K562 (cell line): ENCODE measurements around the gene CELF4. TPM values are rescaled to one million over a fixed set of nuclear protein-coding genes. Genes with fewer than 3 reads are reported as not detected.

Experiments
- ATAC-seq: fragments of 200-7000 bp; cut with Tn5 transposase; 3 replicates; pipeline ENCODE4 v1.9.1; 2020; ENCODE audit warnings: moderate library complexity
- BruUV-seq: library from RNA; stranded (reverse); fragments of 400-500 nt; replicated peaks from 2 replicates; lab custom pipeline; 2021; lab: Mats Ljungman, UMichigan
- CTCF ChIA-PET: fragments of 300-600 bp; formaldehyde crosslinking; extraction: SDS; loops from one replicate; lab custom pipeline; 2021; ENCODE audit warnings: low intra/inter-chr PET ratio; lab: Yijun Ruan, JAX
- POLR2A ChIA-PET: fragments of 300-600, 350-650 bp; sonication (Branson Sonifier 250); formaldehyde crosslinking; extraction: SDS; loops from one replicate; lab custom pipeline; 2021; ENCODE audit warnings: antibody characterized with exemption, inconsistent platforms; lab: Yijun Ruan, JAX
- DNase-seq, 4 experiments: peaks; one replicate each; pipeline versions ENCODE4 v3.0.0 to v3.0.0-alpha.2; 2011 to 2018; ENCODE audit warnings: low spot score in 3 of 4, mixed read lengths in 3 of 4; ENCODE audit errors: extremely low read depth in 1 of 4
- FAIRE-seq: peaks from 2 replicates; lab custom pipeline; 2011; peaks lifted over from hg19 to GRCh38; lab: Jason Lieb, UNC
- H2AFZ ChIP-seq: 2 replicates; pipeline ENCODE4 v1.6.0; 2011; ENCODE audit warnings: low read depth, low read length, control low read depth, inconsistent platforms
- H3K27ac ChIP-seq: fragments of 200-600 bp; 3 replicates; pipeline ENCODE4 v1.8.0; 2011; ENCODE audit warnings: low read depth, mild to moderate bottlenecking, control low read depth, inconsistent platforms, low read length, moderate library complexity, mixed read lengths; ENCODE audit errors: extremely low read depth
- H3K27me3 ChIP-seq, 2 experiments: fragments of 300-600 bp in 1 of 2; 2 replicates in 1 of 2; 3 replicates in 1 of 2; pipeline versions ENCODE4 v1.6.0 to v1.8.0; 2011; ENCODE audit warnings: inconsistent platforms in 2 of 2, low read length in 2 of 2, mild to moderate bottlenecking in 1 of 2, mixed read lengths in 1 of 2, moderate library complexity in 1 of 2; ENCODE audit not compliant: control insufficient read depth in 2 of 2, insufficient read depth in 2 of 2
- H3K36me3 ChIP-seq: fragments of 300-600 bp; 3 replicates; pipeline ENCODE4 v1.8.0; 2011; ENCODE audit warnings: mild to moderate bottlenecking, low read length, inconsistent platforms; ENCODE audit not compliant: control insufficient read depth, insufficient read depth
- H3K4me1 ChIP-seq, 2 experiments: fragments of 200-600 bp in 1 of 2; replicated peaks in 1 of 2; 2 replicates in 1 of 2; 3 replicates in 1 of 2; pipeline versions ENCODE4 v1.5.1 to v1.8.0; 2011; ENCODE audit warnings: inconsistent platforms in 2 of 2, low read length in 2 of 2, mild to moderate bottlenecking in 1 of 2, mixed read lengths in 1 of 2, moderate library complexity in 1 of 2; ENCODE audit not compliant: control insufficient read depth in 2 of 2, insufficient read depth in 2 of 2
- H3K4me2 ChIP-seq: 2 replicates; pipeline ENCODE4 v1.6.1; 2011; ENCODE audit warnings: low read length, control low read depth, inconsistent platforms, mixed read lengths; ENCODE audit not compliant: insufficient read depth
- H3K4me3 ChIP-seq: fragments of 200-600 bp; sonication (generic), shearing (Covaris generic); 2 replicates; pipeline ENCODE4 v1.5.1; 2016; ENCODE audit warnings: control low read depth, inconsistent platforms
- H3K79me2 ChIP-seq: fragments of 200-600 bp; 3 replicates; pipeline ENCODE4 v1.8.0; 2011; ENCODE audit warnings: low read length, inconsistent platforms; ENCODE audit not compliant: control insufficient read depth, insufficient read depth
- H3K9ac ChIP-seq, 2 experiments: 2 replicates each; pipeline versions ENCODE4 v1.6.0 to v1.6.1; 2011; ENCODE audit warnings: low read depth in 2 of 2, low read length in 2 of 2, control low read depth in 1 of 2, inconsistent platforms in 1 of 2, mild to moderate bottlenecking in 1 of 2, mixed read lengths in 1 of 2; ENCODE audit not compliant: insufficient read depth in 1 of 2
- H3K9me1 ChIP-seq: one replicate; pipeline ENCODE4 v1.6.0; 2011; ENCODE audit warnings: inconsistent platforms, mild to moderate bottlenecking, low read length, moderate library complexity; ENCODE audit not compliant: control insufficient read depth, insufficient read depth
- H3K9me3 ChIP-seq: replicated peaks from 2 replicates; pipeline ENCODE4 v1.5.1; 2011; ENCODE audit warnings: low read depth, low read length, inconsistent platforms; ENCODE audit not compliant: control insufficient read depth, insufficient read depth
- H4K20me1 ChIP-seq: replicated peaks from 2 replicates; pipeline ENCODE4 v1.6.1; 2011; ENCODE audit warnings: low read length, inconsistent platforms, mixed read lengths; ENCODE audit not compliant: control insufficient read depth, insufficient read depth
- ASH1L ChIP-seq: fragments of 450-650 bp; IDR thresholded peaks from 2 replicates; pipeline ENCODE4 v1.6.1; 2018; ENCODE audit warnings: borderline replicate concordance, mild to moderate bottlenecking, low read depth; ENCODE audit not compliant: partially characterized antibody
- BACH1 ChIP-seq: fragments of 200-800 bp; sonication (Bioruptor generic); IDR thresholded peaks from 2 replicates; pipeline ENCODE4 v1.6.1; 2016; ENCODE audit warnings: missing genetic modification characterization, missing compliant biosample characterization
- GATAD2A ChIP-seq: fragments of 450-650 bp; IDR thresholded peaks from 2 replicates; pipeline ENCODE4 v1.6.1; 2017
- TEAD1 ChIP-seq, 2 experiments: fragments of 450-650 bp in 1 of 2; sonication (generic) in 1 of 2; formaldehyde crosslinking; IDR thresholded peaks; 2 replicates each; pipeline versions ENCODE4 v1.4.0 to v1.8.0; 2020 to 2022; ENCODE audit warnings: mild to moderate bottlenecking in 2 of 2, missing genetic modification reagents in 1 of 2
- TRIM24 ChIP-seq, 2 experiments: fragments of 450-650 bp; IDR thresholded peaks; 2 replicates each; pipeline ENCODE4 v1.6.1; 2016
- ZNF133 ChIP-seq: fragments of 250-450 bp; sonication (Bioruptor Pico); IDR thresholded peaks from 2 replicates; pipeline ENCODE4 v1.4.0; 2020; ENCODE audit warnings: mild to moderate bottlenecking
- ZNF561 ChIP-seq: fragments of 450-650 bp; formaldehyde crosslinking; conservative IDR thresholded peaks from 2 replicates; pipeline ENCODE4 v1.4.0; 2020; ENCODE audit warnings: mild to moderate bottlenecking, moderate library complexity
- ZNF76 ChIP-seq: fragments of 250-450 bp; sonication (Bioruptor Pico); IDR thresholded peaks from 2 replicates; pipeline ENCODE4 v1.4.0; 2020; ENCODE audit warnings: mild to moderate bottlenecking, moderate library complexity, borderline replicate concordance
- WGBS: fragments of 100-300 bp; shearing (Covaris generic); methylation state at CpG from one replicate; pipeline ENCODE4 v1.1.6; 2016; ENCODE audit warnings: low coverage, mixed read lengths; ENCODE audit not compliant: insufficient coverage; ENCODE audit errors: missing lambda C conversion rate; 5-methylcytosine and 5-hydroxymethylcytosine counted together
- in situ Hi-C: fragments of 300-500 bp; cut with MboI; formaldehyde crosslinking; loops from 4 replicates; pipeline ENCODE4 v1.15.0; 2018; ENCODE audit warnings: inconsistent platforms, mixed read lengths
- intact Hi-C: fragments of 100-400 bp; cut with micrococcal nuclease; formaldehyde crosslinking; loops from 2 replicates; pipeline ENCODE4 v1.14.2; 2022
- polyA plus RNA-seq, 8 experiments: library from polyadenylated mRNA; depleted of rRNA in 4 of 8; stranded (reverse) in 5 of 8; unstranded in 3 of 8; fragments of >200 nt; fragmentation: Nextera tagmentation in 2 of 8; fragmentation: Illumina TruSeq in 1 of 8; extraction: Ambion mirVana in 2 of 8; extraction: Trizol in 1 of 8; gene quantifications; 2 replicates each; pipeline versions ENCODE4 v1.2.1 to v1.2.3, GENCODE V29; 2011 to 2014; ENCODE audit warnings: inconsistent platforms in 1 of 8, missing spikeins in 1 of 8
- total RNA-seq, 7 experiments: library from RNA; depleted of rRNA in 6 of 7; stranded (reverse); fragments of >200 nt in 6 of 7; fragmentation: Illumina TruSeq in 2 of 7; extraction: Trizol in 2 of 7; gene quantifications; 2 replicates each; pipeline versions ENCODE4 v1.2.1 to v1.2.3, GENCODE V29; 2011 to 2021; ENCODE audit warnings: low replicate concordance in 1 of 7
- TF ChIP-seq, protein P1 (sequence below): fragments of 450-650 bp; IDR thresholded peaks from 2 replicates; pipeline ENCODE4 v1.6.1; 2018; ENCODE audit warnings: mild to moderate bottlenecking, low read depth; ENCODE audit not compliant: partially characterized antibody
- TF ChIP-seq, protein P2 (sequence below): sonication (generic); formaldehyde crosslinking; IDR thresholded peaks from 2 replicates; pipeline ENCODE4 v1.8.1; 2023; ENCODE audit warnings: mild to moderate bottlenecking, missing genetic modification reagents
- TF ChIP-seq, protein P3 (sequence below): fragments of 200-800 bp; sonication (Bioruptor generic); IDR thresholded peaks from 2 replicates; pipeline ENCODE4 v1.6.1; 2016; ENCODE audit warnings: missing genetic modification characterization, missing compliant biosample characterization

Gene CELF4
- total and polyA plus RNA-seq, 9 of the 15 experiments (the other 6 are each of a cell fraction or from before 2014, with no cell fraction given): 0.04 to 0.24 (median 0.07) TPM; not detected in 3

DNA sequence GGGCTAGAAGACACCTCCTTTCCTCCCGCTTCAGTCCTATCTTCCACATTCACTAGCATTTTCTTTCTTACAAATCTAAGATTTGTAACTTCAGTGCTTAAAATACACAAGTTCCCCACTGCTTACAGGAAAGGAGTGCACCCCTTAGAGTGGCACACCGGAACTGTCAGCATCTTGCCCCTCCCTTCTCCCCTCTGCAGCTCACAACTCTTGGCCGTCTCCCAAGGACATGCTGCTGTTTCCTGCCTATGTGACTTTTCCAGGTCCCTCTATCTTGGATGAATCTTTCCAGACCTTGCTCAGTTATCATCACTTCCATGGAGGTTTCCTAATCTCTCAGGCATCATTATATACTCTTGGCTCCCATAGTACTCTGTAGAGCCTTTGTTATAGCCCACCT, 334.8 kb downstream of the CELF4 start:
- H3K4me3 ChIP-seq: no peak overlapping the region
- no peaks in the 10 kb centered on the region for H3K9me3 ChIP-seq
- ChIA-PET CTCF (no interaction called here), POLR2A (no interaction called here)
- no peak overlapping the region for H3K4me2 ChIP-seq
- H2AFZ ChIP-seq: no peak overlapping the region
- no peaks in the 10 kb centered on the region for H3K27me3 ChIP-seq
- BruUV-seq: no TSS peak
- intact Hi-C loops (no loop called here), in situ Hi-C loops (no loop called here)
- H3K79me2 ChIP-seq: no peaks in the 10 kb centered on the region
- ATAC-seq (no peak), FAIRE-seq (no peak), DNase-seq (no peak)
- no peak for TF ChIP-seq BACH1 (tag)
- TF ChIP-seq ZNF561: no peak
- TF ChIP-seq GATAD2A: no peak
- TF ChIP-seq ASH1L: no peak
- TF ChIP-seq, protein P1, sequence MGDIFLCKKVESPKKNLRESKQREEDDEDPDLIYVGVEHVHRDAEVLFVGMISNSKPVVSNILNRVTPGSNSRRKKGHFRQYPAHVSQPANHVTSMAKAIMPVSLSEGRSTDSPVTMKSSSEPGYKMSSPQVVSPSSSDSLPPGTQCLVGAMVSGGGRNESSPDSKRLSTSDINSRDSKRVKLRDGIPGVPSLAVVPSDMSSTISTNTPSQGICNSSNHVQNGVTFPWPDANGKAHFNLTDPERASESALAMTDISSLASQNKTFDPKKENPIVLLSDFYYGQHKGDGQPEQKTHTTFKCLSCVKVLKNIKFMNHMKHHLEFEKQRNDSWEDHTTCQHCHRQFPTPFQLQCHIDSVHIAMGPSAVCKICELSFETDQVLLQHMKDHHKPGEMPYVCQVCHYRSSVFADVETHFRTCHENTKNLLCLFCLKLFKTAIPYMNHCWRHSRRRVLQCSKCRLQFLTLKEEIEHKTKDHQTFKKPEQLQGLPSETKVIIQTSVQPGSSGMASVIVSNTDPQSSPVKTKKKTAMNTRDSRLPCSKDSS: no peak
- TF ChIP-seq ZNF133 (CRISPR knock-in tag): no peak
- no peak for TF ChIP-seq TRIM24 (IDR thresholded peaks at IDR 0.05)
- TF ChIP-seq TEAD1 (CRISPR knock-in tag; IDR thresholded peaks at IDR 0.05): no peak
- no peak for TF ChIP-seq ZNF76
- TF ChIP-seq, protein P2, sequence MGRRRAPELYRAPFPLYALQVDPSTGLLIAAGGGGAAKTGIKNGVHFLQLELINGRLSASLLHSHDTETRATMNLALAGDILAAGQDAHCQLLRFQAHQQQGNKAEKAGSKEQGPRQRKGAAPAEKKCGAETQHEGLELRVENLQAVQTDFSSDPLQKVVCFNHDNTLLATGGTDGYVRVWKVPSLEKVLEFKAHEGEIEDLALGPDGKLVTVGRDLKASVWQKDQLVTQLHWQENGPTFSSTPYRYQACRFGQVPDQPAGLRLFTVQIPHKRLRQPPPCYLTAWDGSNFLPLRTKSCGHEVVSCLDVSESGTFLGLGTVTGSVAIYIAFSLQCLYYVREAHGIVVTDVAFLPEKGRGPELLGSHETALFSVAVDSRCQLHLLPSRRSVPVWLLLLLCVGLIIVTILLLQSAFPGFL (CRISPR knock-in tag): no peak
- TF ChIP-seq, protein P3, sequence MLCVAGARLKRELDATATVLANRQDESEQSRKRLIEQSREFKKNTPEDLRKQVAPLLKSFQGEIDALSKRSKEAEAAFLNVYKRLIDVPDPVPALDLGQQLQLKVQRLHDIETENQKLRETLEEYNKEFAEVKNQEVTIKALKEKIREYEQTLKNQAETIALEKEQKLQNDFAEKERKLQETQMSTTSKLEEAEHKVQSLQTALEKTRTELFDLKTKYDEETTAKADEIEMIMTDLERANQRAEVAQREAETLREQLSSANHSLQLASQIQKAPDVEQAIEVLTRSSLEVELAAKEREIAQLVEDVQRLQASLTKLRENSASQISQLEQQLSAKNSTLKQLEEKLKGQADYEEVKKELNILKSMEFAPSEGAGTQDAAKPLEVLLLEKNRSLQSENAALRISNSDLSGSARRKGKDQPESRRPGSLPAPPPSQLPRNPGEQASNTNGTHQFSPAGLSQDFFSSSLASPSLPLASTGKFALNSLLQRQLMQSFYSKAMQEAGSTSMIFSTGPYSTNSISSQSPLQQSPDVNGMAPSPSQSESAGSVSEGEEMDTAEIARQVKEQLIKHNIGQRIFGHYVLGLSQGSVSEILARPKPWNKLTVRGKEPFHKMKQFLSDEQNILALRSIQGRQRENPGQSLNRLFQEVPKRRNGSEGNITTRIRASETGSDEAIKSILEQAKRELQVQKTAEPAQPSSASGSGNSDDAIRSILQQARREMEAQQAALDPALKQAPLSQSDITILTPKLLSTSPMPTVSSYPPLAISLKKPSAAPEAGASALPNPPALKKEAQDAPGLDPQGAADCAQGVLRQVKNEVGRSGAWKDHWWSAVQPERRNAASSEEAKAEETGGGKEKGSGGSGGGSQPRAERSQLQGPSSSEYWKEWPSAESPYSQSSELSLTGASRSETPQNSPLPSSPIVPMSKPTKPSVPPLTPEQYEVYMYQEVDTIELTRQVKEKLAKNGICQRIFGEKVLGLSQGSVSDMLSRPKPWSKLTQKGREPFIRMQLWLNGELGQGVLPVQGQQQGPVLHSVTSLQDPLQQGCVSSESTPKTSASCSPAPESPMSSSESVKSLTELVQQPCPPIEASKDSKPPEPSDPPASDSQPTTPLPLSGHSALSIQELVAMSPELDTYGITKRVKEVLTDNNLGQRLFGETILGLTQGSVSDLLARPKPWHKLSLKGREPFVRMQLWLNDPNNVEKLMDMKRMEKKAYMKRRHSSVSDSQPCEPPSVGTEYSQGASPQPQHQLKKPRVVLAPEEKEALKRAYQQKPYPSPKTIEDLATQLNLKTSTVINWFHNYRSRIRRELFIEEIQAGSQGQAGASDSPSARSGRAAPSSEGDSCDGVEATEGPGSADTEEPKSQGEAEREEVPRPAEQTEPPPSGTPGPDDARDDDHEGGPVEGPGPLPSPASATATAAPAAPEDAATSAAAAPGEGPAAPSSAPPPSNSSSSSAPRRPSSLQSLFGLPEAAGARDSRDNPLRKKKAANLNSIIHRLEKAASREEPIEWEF (CRISPR knock-in tag): no peak
- H4K20me1 ChIP-seq: no peaks in the 10 kb centered on the region
- H3K9me1 ChIP-seq: peaks cover 3% of the 10 kb centered on the region
- no peak overlapping the region for H3K9ac ChIP-seq
- WGBS: 0% methylated on average over 3 of the region's 3 CpGs
- no peaks in the 10 kb centered on the region for H3K36me3 ChIP-seq
- no peaks in the 10 kb centered on the region for H3K4me1 ChIP-seq
- H3K27ac ChIP-seq: no peak overlapping the region
